HAP-1 (cell line): ENCODE results near the gene ZNF678.
"Not testable (repeated sequence)": the region's sequence is repeated elsewhere in the genome, so short reads cannot be mapped to it uniquely, and the experiment has no call there.

ENCODE experiments used
- DNase-seq, 2 experiments: peaks; one replicate each; pipeline ENCODE4 v3.0.0-alpha.2; 2016 to 2020; ENCODE audit warnings: low spot score in 2 of 2
- H3K27me3 ChIP-seq: fragments of 250-450 bp; sonication (Bioruptor Pico); 2 replicates; pipeline ENCODE4 v1.5.1; 2020; ENCODE audit warnings: low read depth, mild to moderate bottlenecking, moderate library complexity
- H3K36me3 ChIP-seq: fragments of 250-450 bp; sonication (Bioruptor Pico); replicated peaks from 2 replicates; pipeline ENCODE4 v1.5.1; 2020; ENCODE audit warnings: mild to moderate bottlenecking
- H3K4me1 ChIP-seq: fragments of 250-450 bp; sonication (Bioruptor Pico); 2 replicates; pipeline ENCODE4 v1.5.1; 2020; ENCODE audit warnings: mild to moderate bottlenecking
- H3K4me3 ChIP-seq: fragments of 250-450 bp; sonication (Bioruptor Pico); 2 replicates; pipeline ENCODE4 v1.5.1; 2020; ENCODE audit warnings: mild to moderate bottlenecking, moderate library complexity
- H3K9me3 ChIP-seq: fragments of 250-450 bp; sonication (Bioruptor Pico); 2 replicates; pipeline ENCODE4 v1.5.1; 2020; ENCODE audit warnings: mild to moderate bottlenecking, moderate library complexity
- in situ Hi-C: fragments of 300-500 bp; cut with MboI; formaldehyde crosslinking; loops from 3 replicates; pipeline ENCODE4 v1.14.3; 2020; ENCODE audit warnings: low sequenced_read_pairs, inconsistent platforms, mixed read lengths

The ZNF678 gene

DNA sequence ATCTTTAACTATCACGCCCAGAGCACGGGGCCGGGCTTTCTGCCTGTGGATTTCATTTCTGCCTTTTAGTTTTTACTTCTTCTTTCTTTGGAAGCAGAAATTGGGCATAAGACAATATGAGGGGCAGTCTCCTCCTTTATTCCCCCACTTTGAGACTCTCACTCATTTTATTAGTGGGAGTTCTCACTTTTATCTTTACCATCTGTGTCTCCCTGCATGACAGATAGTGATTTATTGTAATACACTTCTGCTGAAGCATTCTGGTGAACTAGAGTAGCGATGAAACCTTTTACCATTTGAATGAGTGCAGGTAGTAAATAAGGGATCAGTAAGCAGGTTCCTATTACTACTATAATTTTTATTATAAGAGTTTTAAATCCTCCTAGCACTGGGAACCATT lies 26.4 kb downstream of the ZNF678 start:
- in situ Hi-C loops, H3K36me3 ChIP-seq, H3K4me3 ChIP-seq, H3K9me3 ChIP-seq, H3K27me3 ChIP-seq, H3K4me1 ChIP-seq, DNase-seq: not testable (repeated sequence)

DNA sequence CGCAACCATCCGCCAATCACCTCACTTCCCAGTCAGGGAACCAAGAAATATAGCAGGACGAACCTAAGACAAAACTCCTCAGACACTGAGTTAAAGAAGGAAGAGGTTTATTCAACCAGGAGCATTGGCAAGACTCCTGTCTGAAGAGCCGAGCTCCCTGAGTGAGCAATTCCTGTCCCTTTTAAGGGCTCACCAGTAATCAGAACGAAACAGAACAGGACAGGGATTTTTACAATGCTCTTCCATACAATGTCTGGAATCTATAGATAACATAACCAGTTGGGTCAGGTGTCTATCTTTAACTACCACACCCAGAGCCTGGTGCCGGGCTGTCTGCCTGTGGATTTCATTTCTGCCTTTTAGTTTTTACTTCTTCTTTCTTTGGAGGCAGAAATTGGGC lies 32.9 kb downstream of the ZNF678 start:
- in situ Hi-C loops: not testable (repeated sequence)

DNA sequence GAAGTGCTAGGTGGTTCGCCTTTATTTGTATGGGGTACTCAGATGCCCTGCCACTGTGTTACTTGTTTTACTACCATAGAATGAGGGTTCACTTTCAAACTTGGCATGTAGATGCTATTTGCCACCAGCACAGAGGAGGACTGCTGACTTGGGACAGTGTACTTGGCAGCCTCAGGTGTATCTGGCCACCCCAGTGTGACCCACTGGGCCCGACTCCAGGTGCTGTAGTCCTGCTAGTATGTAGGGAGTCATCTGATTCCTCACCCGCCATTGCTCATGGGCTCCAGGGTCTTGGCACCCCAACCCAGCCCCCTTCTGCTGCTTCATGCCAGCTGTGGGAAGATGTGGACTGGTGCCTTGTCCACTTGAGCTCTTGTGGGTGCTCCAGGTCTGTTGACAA lies 40.0 kb downstream of the ZNF678 start:
- Histone ChIP-seq H3K4me1 (no peaks in the 10 kb centered on the region), H3K4me3 (no peak overlapping the region), H3K36me3 (no peaks in the 10 kb centered on the region), H3K9me3 (no peaks in the 10 kb centered on the region), H3K27me3 (no peaks in the 10 kb centered on the region)
- in situ Hi-C loops: no loop called here
- no peak for DNase-seq

More for the DNA sequence above, 32.9 kb downstream of the ZNF678 start:
- H3K4me1 ChIP-seq, H3K36me3 ChIP-seq, H3K9me3 ChIP-seq, DNase-seq, H3K27me3 ChIP-seq, H3K4me3 ChIP-seq: not testable (repeated sequence)

DNA sequence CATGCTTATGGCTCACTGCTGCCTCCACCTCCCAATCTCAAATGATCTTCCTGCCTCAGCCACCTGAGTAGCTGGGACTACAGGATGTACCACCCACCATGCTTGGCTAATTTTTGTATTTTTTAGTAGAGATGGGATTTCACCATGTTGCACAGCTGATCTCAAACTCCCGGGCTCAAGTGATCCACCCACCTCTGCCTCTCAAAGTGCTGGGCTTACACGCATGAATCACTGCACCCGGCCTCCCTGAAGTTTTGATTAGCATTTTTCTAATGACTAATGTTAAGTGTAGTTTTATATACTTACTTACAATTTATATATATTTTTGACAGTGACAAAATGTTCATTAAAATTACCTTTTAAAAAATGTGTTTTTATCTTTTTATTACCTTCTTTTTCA lies 41.1 kb downstream of the ZNF678 start:
- Histone ChIP-seq H3K9me3 (peaks cover 2% of the 10 kb centered on the region; the same call in 1 of the 2 replicates), H3K36me3 (no peaks in the 10 kb centered on the region), H3K4me1 (no peaks in the 10 kb centered on the region), H3K4me3 (no peak overlapping the region), H3K27me3 (no peaks in the 10 kb centered on the region)
- no peak for DNase-seq
- in situ Hi-C loops: no loop called here

DNA sequence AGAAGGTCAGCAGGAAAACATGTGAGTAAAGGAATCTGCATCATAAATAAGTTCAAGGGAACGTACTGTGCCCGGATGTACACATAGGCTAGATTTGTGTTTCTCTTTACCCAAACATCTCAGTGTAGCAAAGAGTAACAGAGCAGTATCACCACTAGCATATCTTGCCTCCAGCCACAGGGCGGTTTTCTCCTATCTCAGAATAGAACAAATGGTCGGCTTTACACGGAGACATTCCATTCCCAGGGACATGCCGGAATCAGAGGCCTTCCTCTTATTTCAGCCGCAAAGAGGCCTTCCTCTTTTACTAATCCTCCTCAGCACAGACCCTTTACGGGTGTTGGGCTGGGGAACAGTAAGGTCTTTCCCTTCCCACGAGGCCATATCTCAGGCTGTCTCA lies 42.9 kb downstream of the ZNF678 start:
- in situ Hi-C loops, H3K4me1 ChIP-seq, H3K36me3 ChIP-seq, DNase-seq, H3K4me3 ChIP-seq, H3K9me3 ChIP-seq, H3K27me3 ChIP-seq: not testable (repeated sequence)

DNA sequence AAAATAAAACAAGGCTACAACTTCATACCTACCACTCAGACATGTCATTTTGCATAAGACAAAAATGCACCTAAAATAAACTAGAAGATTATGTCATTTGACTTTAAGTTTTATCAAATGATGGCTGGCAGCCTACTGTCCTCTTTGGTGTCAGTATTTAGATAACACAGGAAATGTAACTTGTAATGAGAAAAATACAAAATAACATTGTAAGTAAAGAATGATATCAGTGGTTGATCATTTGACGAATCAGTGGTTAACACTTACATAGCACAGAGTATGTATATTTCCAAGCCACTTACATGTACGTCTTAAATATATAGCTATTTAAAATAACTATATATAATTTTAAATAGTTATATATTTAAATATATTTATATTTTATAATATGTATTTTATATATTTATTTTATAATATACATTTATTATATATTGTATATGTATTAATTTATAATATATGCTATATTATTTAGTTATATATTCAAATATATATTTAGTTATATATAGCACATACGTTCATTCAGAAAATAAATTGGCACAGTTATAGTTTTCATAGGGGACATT lies 44.1 kb downstream of the ZNF678 start:
- Histone ChIP-seq H3K4me3 (no peak overlapping the region), H3K9me3 (peaks cover 2% of the 10 kb centered on the region), H3K36me3 (no peaks in the 10 kb centered on the region), H3K4me1 (no peaks in the 10 kb centered on the region), H3K27me3 (no peaks in the 10 kb centered on the region)
- in situ Hi-C loops: no loop called here
- no peak for DNase-seq

DNA sequence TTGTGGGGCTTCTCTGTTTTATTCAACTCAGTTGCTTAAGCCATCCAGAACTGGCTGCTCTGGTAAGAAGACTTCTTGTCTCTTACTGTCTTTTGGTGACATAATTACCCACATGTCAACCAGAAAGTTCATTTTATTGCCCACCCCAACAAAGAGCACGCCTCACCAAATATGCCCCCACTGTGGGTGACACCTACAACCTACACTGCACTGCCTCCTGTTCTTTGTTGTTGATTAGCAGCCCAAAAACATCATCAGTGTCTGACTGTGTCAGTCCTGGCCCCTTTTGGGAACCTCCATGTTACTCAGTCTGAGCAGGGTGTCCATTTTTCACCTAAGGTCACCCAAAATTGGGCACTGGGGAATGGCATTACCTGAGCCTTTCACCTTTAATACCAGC lies 49.3 kb downstream of the ZNF678 start:
- H3K27me3 ChIP-seq: no peaks in the 10 kb centered on the region
- no peak overlapping the region for H3K4me3 ChIP-seq
- in situ Hi-C loops: no loop called here
- no peak for DNase-seq
- no peaks in the 10 kb centered on the region for H3K36me3 ChIP-seq
- peaks cover 2% of the 10 kb centered on the region for H3K9me3 ChIP-seq
- no peaks in the 10 kb centered on the region for H3K4me1 ChIP-seq

DNA sequence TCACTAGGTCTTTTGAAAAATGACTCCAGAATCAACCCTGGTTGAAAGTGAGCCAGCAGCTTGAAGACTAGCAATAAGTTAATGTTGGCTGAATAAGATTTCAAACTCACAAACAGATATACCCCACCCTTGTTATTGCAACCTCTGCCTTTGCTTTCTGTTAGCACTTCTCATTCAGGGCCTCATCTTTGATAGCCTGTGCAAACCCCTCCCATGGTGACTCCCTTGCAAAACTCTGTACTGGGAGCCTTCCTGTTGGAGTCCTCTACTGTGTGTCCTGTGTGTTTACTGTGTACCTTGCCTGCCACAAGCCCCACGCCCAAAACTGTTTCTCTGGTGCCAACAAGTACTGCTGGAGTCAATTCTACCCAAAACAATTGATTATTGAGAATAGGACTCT lies 50.2 kb downstream of the ZNF678 start:
- Histone ChIP-seq H3K4me3 (no peak overlapping the region), H3K9me3 (peaks cover 2% of the 10 kb centered on the region), H3K4me1 (no peaks in the 10 kb centered on the region), H3K36me3 (no peaks in the 10 kb centered on the region), H3K27me3 (no peaks in the 10 kb centered on the region)
- in situ Hi-C loops: no loop called here
- no peak for DNase-seq

DNA sequence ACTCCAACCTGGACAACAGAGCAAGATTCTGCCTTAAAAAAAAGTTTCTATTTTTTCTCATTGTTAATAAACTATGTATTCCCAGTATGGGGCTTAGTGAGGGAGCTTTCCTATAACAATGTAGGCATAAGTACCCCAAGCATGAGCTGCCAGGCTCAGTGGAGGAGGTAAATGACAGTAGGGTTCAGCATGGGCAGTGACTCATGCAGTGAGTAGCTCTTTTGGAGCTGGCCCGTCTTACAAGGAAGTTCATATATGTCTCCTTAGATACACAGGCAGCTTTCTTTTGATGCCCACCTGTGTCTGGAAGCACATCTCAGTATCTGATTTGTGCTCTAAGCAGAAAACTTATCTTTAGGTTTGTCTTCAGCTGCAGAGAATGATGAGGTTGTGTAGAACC lies 57.9 kb downstream of the ZNF678 start:
- Histone ChIP-seq H3K4me1 (no peaks in the 10 kb centered on the region), H3K9me3 (no peaks in the 10 kb centered on the region; the same call in 1 of the 2 replicates), H3K36me3 (no peaks in the 10 kb centered on the region), H3K27me3 (no peaks in the 10 kb centered on the region), H3K4me3 (no peak overlapping the region)
- in situ Hi-C loops: no loop called here
- no peak for DNase-seq

DNA sequence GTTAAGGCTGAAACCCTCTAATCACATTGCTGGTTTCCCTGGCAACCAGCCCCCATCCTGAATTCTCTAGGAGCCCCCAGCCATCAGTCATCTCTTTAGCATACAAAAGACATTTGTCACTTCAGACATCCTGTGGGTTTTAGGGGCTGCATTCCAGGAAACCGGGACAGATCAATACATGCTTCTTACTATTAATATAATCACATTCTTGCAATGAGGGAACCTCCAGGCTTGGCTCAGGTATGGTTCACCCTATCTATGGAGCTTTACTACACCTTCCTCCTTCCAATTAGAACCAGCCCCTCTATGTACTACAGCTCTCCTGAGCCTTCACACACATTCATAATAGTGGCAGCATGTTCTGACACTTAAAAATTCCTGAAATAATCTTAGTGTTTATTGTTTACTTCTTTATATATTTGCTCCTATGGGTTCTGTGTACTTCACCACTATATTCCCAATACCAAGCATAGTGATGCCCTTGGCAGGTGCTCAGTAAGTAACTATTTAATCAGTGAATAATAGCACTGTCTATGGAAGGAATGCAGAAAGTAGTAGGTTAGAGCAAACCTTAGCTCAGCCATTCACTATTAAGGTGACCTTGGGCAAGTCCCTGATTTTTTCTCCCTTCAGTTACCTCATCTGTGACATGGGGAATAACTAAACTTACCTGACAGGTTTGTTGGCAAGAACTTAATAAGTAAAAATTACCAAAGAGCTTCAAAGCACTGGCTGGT lies 59.6 kb downstream of the ZNF678 start:
- Histone ChIP-seq H3K4me3 (no peak overlapping the region), H3K9me3 (no peaks in the 10 kb centered on the region), H3K4me1 (no peaks in the 10 kb centered on the region), H3K36me3 (no peaks in the 10 kb centered on the region), H3K27me3 (no peaks in the 10 kb centered on the region)
- no peak for DNase-seq
- in situ Hi-C loops: no loop called here

DNA sequence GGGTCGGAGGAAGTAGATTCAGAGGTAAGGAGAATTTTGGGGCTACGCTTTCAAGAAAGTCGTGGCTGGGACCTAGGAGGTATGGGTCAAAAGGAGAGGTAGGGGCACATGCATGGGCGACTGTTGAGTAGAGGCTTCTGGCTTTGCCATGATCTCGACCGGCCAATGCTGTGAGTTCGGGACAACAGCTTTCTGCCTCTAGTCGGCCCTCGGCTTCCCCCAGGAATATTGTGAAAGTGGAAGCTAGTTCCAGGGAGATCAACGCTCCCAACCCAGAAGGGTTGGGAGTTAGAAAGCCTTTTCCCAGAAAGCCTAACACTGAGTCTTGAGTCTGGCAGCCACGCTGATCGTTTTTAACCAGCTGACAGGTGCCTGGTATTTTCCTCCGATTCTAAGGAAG lies 69.0 kb downstream of the ZNF678 start:
- no peak for DNase-seq
- in situ Hi-C loops: no loop called here
- H3K4me3 ChIP-seq: no peak overlapping the region
- no peaks in the 10 kb centered on the region for H3K36me3 ChIP-seq
- no peaks in the 10 kb centered on the region for H3K27me3 ChIP-seq
- no peaks in the 10 kb centered on the region for H3K4me1 ChIP-seq
- peaks cover 4% of the 10 kb centered on the region; the same call in 1 of the 2 replicates for H3K9me3 ChIP-seq

DNA sequence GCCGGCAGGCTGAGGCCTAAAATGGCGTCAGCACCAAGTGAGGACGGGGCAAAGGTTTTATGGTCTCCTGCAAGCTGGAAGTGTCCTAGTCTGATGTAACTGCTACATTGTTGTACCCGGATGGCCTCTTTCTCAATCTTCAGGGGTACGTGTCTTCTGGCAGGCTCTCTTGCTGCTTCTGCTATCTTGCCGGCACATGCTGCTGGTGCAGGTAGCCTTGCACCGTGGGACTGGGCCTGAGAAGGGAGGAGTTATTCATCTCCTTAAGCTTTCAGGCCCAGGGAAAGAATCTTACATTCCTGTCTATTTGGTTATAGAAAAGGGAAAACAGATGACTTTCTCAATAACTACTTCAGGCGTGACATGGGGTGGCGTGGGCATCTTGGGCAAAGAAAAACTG lies 72.2 kb downstream of the ZNF678 start:
- Histone ChIP-seq H3K4me3 (no peak overlapping the region), H3K9me3 (peaks cover 7% of the 10 kb centered on the region; the same call in 1 of the 2 replicates)
- in situ Hi-C loops: no loop called here

DNA sequence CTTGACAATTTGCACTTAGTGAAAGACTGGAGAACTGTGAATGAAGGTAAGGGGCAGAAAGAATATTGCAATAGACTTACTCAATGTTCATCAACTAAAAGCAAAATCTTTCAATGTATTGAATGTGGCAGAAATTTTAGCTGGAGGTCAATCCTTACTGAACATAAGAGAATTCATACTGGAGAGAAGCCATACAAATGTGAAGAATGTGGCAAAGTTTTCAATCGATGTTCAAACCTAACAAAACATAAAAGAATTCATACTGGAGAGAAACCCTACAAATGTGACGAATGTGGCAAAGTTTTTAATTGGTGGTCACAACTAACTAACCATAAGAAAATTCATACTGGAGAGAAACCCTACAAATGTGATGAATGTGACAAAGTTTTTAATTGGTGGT lies 91.1 kb downstream of the ZNF678 start:
- H3K4me1 ChIP-seq: no peaks in the 10 kb centered on the region
- no peaks in the 10 kb centered on the region for H3K27me3 ChIP-seq
- no peak overlapping the region for H3K4me3 ChIP-seq
- no peak for DNase-seq
- H3K9me3 ChIP-seq: peaks cover 28% of the 10 kb centered on the region
- in situ Hi-C loops: no loop called here
- H3K36me3 ChIP-seq: peaks cover 8% of the 10 kb centered on the region

More for the DNA sequence above, 72.2 kb downstream of the ZNF678 start:
- no peaks in the 10 kb centered on the region for H3K36me3 ChIP-seq
- no peaks in the 10 kb centered on the region for H3K27me3 ChIP-seq
- no peaks in the 10 kb centered on the region for H3K4me1 ChIP-seq
- no peak for DNase-seq

DNA sequence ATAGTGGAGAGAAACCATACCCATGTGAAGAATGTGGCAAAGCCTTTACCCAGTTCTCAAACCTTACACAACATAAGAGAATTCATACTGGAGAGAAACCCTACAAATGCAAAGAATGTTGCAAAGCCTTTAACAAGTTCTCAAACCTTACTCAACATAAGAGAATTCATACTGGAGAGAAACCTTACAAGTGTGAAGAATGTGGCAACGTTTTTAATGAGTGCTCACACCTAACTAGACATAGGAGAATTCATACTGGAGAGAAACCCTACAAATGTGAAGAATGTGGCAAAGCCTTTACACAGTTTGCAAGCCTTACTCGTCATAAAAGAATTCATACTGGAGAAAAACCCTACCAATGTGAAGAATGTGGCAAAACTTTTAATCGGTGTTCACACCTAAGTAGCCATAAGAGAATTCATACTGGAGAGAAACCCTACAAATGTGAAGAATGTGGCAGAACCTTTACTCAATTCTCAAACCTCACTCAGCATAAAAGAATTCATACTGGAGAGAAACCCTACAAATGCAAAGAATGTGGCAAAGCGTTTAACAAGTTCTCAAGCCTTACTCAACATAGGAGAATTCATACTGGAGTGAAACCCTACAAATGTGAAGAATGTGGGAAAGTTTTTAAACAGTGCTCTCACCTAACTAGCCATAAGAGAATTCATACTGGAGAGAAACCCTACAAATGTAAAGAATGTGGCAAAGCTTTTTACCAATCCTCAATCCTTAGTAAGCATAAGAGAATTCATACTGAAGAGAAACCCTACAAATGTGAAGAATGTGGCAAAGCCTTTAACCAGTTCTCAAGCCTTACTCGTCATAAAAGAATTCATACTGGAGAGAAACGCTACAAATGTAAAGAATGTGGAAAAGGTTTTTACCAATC lies 91.7 kb downstream of the ZNF678 start:
- H3K4me3 ChIP-seq: no peak overlapping the region
- H3K9me3 ChIP-seq: peaks cover 31% of the 10 kb centered on the region
- in situ Hi-C loops: no loop called here
- H3K4me1 ChIP-seq: no peaks in the 10 kb centered on the region
- H3K27me3 ChIP-seq: no peaks in the 10 kb centered on the region
- DNase-seq: no peak
- peaks cover 8% of the 10 kb centered on the region for H3K36me3 ChIP-seq
